PFSK-1 (cell line): ENCODE measurements around the gene GALK1.

Experiments
- FOXP2 ChIP-seq: optimal IDR thresholded peaks from 2 replicates; pipeline ENCODE3; 2011; ENCODE audit warnings: borderline replicate concordance, control low read depth, inconsistent platforms; ENCODE audit not compliant: insufficient read depth; ENCODE audit errors: extremely low read length, extremely low read depth
- POLR2AphosphoS5 ChIP-seq: IDR thresholded peaks from 2 replicates; pipeline ENCODE4 v1.6.1; 2012; ENCODE audit warnings: low read depth, mild to moderate bottlenecking, control low read depth, low read length, moderate library complexity
- SIN3A ChIP-seq: IDR thresholded peaks from 2 replicates; pipeline ENCODE4 v1.6.1; 2012; ENCODE audit warnings: mild to moderate bottlenecking, low read length, moderate library complexity, borderline replicate concordance; ENCODE audit not compliant: insufficient read depth
- TAF1 ChIP-seq: IDR thresholded peaks from 2 replicates; pipeline ENCODE4 v1.6.1; 2012; ENCODE audit warnings: low read length, control low read depth, borderline replicate concordance; ENCODE audit not compliant: insufficient read depth
- TF ChIP-seq, protein P1 (sequence below), 2 experiments: IDR thresholded peaks; 2 replicates each; pipeline versions ENCODE4 v1.6.1 to v1.8.0; 2011 to 2012; ENCODE audit warnings: low read depth in 2 of 2, low read length in 2 of 2, control low read depth in 1 of 2, inconsistent platforms in 1 of 2, mild to moderate bottlenecking in 1 of 2, moderate library complexity in 1 of 2; ENCODE audit not compliant: insufficient read depth in 1 of 2

DNA sequence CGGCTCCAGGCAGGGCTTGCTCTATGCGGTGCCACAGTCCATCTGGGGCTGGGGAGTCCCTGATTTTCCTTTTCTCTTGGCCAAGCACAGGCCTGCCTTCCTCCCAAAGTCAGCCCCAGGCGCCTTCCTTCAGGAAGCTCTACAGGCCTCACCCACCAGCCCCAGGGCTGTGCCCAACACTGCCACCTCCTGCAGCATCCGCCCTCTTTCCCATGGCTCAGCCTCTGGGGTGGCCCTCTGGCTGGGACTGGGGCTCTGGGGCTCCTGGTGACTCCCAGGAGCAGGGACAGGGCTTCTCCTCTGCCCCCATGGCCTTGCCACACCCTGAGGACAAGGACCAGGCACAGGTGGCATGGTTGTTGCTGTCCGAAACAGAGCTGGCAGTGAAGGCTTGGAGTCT, 42.9 kb downstream of the GALK1 start:
- no peak for TF ChIP-seq POLR2AphosphoS5
- TF ChIP-seq, protein P1, sequence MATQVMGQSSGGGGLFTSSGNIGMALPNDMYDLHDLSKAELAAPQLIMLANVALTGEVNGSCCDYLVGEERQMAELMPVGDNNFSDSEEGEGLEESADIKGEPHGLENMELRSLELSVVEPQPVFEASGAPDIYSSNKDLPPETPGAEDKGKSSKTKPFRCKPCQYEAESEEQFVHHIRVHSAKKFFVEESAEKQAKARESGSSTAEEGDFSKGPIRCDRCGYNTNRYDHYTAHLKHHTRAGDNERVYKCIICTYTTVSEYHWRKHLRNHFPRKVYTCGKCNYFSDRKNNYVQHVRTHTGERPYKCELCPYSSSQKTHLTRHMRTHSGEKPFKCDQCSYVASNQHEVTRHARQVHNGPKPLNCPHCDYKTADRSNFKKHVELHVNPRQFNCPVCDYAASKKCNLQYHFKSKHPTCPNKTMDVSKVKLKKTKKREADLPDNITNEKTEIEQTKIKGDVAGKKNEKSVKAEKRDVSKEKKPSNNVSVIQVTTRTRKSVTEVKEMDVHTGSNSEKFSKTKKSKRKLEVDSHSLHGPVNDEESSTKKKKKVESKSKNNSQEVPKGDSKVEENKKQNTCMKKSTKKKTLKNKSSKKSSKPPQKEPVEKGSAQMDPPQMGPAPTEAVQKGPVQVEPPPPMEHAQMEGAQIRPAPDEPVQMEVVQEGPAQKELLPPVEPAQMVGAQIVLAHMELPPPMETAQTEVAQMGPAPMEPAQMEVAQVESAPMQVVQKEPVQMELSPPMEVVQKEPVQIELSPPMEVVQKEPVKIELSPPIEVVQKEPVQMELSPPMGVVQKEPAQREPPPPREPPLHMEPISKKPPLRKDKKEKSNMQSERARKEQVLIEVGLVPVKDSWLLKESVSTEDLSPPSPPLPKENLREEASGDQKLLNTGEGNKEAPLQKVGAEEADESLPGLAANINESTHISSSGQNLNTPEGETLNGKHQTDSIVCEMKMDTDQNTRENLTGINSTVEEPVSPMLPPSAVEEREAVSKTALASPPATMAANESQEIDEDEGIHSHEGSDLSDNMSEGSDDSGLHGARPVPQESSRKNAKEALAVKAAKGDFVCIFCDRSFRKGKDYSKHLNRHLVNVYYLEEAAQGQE (IDR thresholded peaks at IDR 0.05; ENCODE audit: insufficient read depth in 1 of 2, low read depth in 2 of 2, low read length in 2 of 2) = no peak
- TF ChIP-seq FOXP2 = no peak
- no peak for TF ChIP-seq SIN3A
- TF ChIP-seq TAF1 = no peak
